Type B pancreatic cell (in vitro differentiated cells): ENCODE measurements around the gene CHKB. TPM values are rescaled to one million over a fixed set of nuclear protein-coding genes. Genes with fewer than 3 reads are reported as not detected.

Experiments
- DNase-seq: peaks from one replicate; pipeline ENCODE4 v3.0.0; 2021; ENCODE audit warnings: mixed read lengths; ENCODE audit not compliant: unreplicated experiment; ENCODE audit errors: extremely low spot score
- H3K27ac Mint-ChIP-seq: 2 replicates; pipeline ENCODE4 v1.8.0; 2021; ENCODE audit warnings: mild to moderate bottlenecking, mixed read lengths
- H3K27me3 Mint-ChIP-seq: 2 replicates; pipeline ENCODE4 v1.8.0; 2021; ENCODE audit warnings: mixed read lengths
- H3K36me3 Mint-ChIP-seq: 2 replicates; pipeline ENCODE4 v1.8.0; 2021; ENCODE audit warnings: mixed read lengths
- H3K4me1 Mint-ChIP-seq: one replicate; pipeline ENCODE4 v1.8.0; 2021; ENCODE audit warnings: mixed read lengths; ENCODE audit not compliant: unreplicated experiment
- H3K4me3 Mint-ChIP-seq: 2 replicates; pipeline ENCODE4 v1.8.0; 2021; ENCODE audit warnings: mild to moderate bottlenecking, mixed read lengths
- H3K9me3 Mint-ChIP-seq: 2 replicates; pipeline ENCODE4 v1.8.0; 2021; ENCODE audit warnings: mixed read lengths
- total RNA-seq: library from RNA; stranded (reverse); gene quantifications from 2 replicates; pipeline ENCODE4 v1.2.1, GENCODE V29; 2021; ENCODE audit warnings: low replicate concordance
- TF ChIP-seq, protein P1 (sequence below): fragments of 200-600 bp; sonication (generic); conservative IDR thresholded peaks from 2 replicates; pipeline ENCODE4 v1.5.0; 2021; ENCODE audit warnings: antibody characterized with exemption, mild to moderate bottlenecking

The CHKB gene
- total RNA-seq, 1 donor from 2014 or later: 96.9 TPM

DNA sequence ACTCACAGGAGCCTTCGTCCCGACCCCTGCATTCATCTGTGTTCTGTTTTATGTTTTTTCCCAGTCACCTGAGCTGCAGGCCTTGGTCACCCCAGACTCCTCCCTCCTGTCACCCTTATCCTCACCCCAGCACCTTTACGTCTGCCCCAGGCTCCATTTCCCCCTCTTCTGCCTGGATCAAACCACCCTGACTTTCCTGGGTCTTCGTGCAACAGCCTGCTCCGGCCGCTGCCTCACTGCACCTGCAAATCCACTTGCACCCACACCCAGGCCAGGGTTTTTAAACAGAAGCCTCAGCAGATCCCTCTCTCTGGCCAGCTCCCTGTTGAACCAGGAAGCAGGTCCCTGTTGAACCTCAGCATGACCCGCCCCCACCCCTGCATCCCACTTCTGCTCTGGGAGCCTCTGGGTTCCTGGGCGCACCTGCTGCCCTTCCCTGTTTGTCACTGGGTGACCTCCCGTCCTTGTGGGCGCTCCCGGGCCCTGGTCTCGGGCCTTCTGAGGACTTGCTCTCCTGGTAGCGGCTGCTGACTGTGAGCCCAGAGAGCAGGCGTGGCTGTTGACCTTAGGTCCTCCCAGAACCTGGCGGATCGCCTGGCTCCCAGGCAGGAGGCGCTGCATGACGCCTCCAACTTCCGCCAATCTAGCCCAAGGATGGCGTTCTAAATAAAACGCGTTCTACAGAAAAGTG is 30.8 kb upstream of the CHKB start:
- H3K4me3 Mint-ChIP-seq: no peak overlapping the region
- H3K27me3 Mint-ChIP-seq: peaks cover 10% of the 10 kb centered on the region

DNA sequence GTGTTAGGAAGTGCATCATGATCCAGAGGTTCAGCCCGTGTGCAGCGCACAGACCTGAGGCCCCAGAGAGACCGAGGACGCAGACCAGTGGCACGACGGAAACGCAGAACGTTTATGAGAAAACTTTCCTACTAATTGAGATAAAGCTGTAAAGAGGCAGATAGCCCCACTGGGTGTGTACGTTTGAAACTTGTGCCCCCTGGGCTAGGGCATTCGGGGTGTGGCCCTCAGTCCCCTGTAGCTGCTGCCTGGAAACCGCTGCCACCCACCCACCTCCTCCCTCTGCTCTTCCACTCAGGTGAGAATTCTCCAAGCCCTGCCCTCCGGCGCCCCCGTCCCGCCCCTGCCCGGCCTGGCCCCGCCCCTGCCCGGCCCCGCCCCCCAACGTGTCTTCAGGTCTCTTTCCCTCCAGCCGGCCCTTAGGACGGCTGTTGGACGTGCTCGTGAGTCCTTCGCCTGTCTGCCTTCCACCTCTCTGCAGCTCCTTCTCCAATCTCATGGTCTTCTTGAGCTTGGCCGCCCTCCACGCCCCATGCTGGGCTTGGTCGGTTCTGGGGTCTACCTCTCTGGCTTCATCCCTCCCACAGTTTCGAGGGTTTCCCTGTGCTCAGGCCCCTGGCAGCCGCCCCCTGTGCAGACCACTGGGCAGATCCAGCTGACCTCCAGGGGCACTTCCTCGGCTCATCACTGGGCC is 30.0 kb upstream of the CHKB start:
- TF ChIP-seq, protein P1, sequence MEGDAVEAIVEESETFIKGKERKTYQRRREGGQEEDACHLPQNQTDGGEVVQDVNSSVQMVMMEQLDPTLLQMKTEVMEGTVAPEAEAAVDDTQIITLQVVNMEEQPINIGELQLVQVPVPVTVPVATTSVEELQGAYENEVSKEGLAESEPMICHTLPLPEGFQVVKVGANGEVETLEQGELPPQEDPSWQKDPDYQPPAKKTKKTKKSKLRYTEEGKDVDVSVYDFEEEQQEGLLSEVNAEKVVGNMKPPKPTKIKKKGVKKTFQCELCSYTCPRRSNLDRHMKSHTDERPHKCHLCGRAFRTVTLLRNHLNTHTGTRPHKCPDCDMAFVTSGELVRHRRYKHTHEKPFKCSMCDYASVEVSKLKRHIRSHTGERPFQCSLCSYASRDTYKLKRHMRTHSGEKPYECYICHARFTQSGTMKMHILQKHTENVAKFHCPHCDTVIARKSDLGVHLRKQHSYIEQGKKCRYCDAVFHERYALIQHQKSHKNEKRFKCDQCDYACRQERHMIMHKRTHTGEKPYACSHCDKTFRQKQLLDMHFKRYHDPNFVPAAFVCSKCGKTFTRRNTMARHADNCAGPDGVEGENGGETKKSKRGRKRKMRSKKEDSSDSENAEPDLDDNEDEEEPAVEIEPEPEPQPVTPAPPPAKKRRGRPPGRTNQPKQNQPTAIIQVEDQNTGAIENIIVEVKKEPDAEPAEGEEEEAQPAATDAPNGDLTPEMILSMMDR: no peak
- Mint-ChIP-seq H3K9me3 (no peaks in the 10 kb centered on the region), H3K36me3 (no peaks in the 10 kb centered on the region), H3K27me3 (peaks cover 10% of the 10 kb centered on the region), H3K4me1 (peaks cover 5% of the 10 kb centered on the region), H3K27ac (no peak overlapping the region), H3K4me3 (no peak overlapping the region)
- DNase-seq: no peak

More for the DNA sequence above, 30.8 kb upstream of the CHKB start:
- Mint-ChIP-seq H3K36me3 (no peaks in the 10 kb centered on the region), H3K4me1 (peaks cover 5% of the 10 kb centered on the region), H3K9me3 (no peaks in the 10 kb centered on the region), H3K27ac (no peak overlapping the region)
- TF ChIP-seq, protein P1: no peak
- DNase-seq: no peak

DNA sequence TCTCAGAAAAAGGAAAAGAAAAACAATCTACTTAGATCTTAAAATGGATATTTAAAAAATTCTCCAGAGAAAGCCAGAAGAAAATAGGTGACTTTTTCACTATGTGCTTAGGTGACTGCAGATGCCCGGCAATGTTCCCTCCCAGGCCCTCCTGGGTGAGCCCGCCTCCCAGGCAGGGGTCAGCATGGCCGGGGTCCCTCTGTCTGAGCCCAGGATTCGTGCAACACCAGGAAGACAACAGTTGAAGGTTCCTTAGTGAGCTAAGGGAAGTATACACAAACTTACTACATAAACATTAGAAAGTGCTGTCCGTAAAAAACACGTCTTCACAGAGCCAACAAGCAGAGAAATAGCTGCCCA is 29.5 kb upstream of the CHKB start:
- no peak overlapping the region for H3K27ac Mint-ChIP-seq
- TF ChIP-seq, protein P1: no peak
- peaks cover 5% of the 10 kb centered on the region for H3K4me1 Mint-ChIP-seq
- no peaks in the 10 kb centered on the region for H3K36me3 Mint-ChIP-seq
- no peak for DNase-seq
- H3K4me3 Mint-ChIP-seq: no peak overlapping the region
- H3K27me3 Mint-ChIP-seq: peaks cover 8% of the 10 kb centered on the region
- no peaks in the 10 kb centered on the region for H3K9me3 Mint-ChIP-seq

DNA sequence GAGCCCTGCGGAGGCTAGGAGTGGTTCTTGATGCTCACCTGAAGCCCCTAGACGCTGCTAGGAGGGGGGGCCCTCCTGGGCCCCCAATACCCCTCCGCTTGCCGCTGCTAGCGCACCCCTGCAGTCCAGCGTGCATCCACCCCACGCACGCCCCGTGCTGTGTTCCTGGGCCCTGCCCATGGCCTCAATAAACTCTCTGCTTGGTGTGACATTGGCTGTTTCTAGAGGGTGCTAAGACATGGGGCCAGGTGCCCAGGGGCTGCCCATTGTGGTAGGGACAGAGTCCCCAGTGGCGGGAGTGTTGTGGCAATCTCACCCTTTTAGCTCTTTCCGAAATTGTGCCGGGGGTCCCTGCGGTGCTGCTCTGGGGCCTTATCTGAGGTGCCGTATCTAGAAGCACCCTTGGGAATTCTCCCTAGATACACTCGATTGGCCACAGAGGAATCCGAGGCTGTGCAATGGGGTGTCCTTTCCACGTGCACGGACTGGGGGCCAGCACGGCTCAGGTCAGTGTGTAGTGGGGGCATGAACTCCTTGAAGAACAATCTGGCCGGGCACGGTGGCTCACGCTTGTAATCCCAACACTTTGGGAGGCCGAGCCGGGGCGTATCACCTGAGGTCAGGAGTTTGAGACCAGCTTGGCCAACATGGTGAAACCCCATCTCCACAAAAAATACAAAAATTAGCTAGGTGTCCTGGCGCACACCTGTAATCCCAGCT is 28.9 kb upstream of the CHKB start:
- TF ChIP-seq, protein P1: no peak
- Mint-ChIP-seq H3K4me1 (peaks cover 5% of the 10 kb centered on the region), H3K4me3 (no peak overlapping the region), H3K36me3 (no peaks in the 10 kb centered on the region), H3K27me3 (peaks cover 8% of the 10 kb centered on the region), H3K27ac (no peak overlapping the region), H3K9me3 (no peaks in the 10 kb centered on the region)
- no peak for DNase-seq

DNA sequence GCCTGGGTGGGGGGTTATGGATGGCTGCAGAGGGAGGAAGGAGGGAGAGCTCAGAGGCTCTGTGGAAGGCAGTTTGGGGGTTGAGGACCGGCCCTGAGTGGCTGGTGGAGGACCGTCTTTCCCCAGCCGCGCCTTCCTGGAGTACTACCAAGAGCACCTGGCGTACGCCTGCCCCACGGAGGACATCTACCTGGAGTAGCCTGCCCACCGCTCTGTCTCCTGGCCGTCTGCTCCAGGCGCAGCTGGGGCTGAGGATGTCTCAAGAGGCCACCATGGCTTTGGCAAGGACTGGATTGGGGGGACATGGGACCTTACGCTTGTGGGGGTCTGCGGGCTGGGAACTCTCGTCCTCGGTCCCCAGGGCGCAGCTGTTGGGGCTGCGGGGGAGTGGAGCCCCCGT is 27.9 kb upstream of the CHKB start:
- Mint-ChIP-seq H3K36me3 (no peaks in the 10 kb centered on the region), H3K4me3 (no peak overlapping the region), H3K9me3 (no peaks in the 10 kb centered on the region), H3K4me1 (peaks cover 5% of the 10 kb centered on the region), H3K27me3 (peaks cover 6% of the 10 kb centered on the region), H3K27ac (no peak overlapping the region)
- DNase-seq: no peak
- TF ChIP-seq, protein P1: no peak
